PC-9 (cell line): Measurements from ENCODE around the gene LYRM9.

Experiments
- EZH2 ChIP-seq: fragments of 200-600 bp; sonication (generic); IDR thresholded peaks from 2 replicates; pipeline ENCODE4 v1.8.0; 2017; ENCODE audit warnings: antibody characterized with exemption, low read depth
- TF ChIP-seq, protein P1 (sequence below): fragments of 200-600 bp; sonication (generic); conservative IDR thresholded peaks from 2 replicates; pipeline ENCODE4 v1.6.1; 2017; ENCODE audit warnings: mixed run types, antibody characterized with exemption, mild to moderate bottlenecking, moderate library complexity

DNA sequence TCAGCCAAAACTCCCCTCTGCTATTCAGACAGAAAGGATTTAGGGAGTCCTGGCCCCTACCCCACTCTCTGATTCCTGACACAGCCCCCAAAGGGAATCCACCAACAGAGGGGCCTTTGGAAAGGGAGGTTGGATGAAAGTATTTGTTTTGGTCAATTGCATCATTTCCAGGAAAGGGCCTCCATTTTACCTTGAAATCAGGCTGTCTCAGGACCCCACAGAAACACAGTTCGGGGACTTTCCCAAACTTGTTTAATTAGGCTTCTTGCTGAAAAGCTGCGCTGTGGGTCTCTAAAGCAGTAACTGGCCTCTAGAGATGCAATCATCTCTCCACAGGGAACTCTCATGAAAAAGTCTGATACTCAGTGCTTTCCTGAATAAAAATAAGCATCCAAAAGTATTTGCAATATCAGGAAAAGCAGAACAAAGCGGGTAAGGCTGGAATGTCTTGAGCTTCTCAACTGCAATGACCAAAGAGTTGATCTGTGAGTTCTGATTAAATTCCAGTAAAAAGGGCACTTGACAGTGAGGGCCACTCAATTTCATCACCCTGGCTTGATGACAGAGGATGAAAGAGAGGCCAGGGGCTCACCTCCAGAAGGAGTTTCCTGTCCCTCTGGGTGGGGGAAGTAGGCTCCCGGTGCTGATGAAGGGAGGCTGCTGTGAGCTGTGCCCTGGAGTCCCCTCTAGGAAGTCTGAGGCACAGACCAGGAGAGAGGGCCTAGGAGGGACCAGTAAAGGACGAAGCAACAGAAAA, 36.3 kb downstream of the LYRM9 start:
- TF ChIP-seq, protein P1, sequence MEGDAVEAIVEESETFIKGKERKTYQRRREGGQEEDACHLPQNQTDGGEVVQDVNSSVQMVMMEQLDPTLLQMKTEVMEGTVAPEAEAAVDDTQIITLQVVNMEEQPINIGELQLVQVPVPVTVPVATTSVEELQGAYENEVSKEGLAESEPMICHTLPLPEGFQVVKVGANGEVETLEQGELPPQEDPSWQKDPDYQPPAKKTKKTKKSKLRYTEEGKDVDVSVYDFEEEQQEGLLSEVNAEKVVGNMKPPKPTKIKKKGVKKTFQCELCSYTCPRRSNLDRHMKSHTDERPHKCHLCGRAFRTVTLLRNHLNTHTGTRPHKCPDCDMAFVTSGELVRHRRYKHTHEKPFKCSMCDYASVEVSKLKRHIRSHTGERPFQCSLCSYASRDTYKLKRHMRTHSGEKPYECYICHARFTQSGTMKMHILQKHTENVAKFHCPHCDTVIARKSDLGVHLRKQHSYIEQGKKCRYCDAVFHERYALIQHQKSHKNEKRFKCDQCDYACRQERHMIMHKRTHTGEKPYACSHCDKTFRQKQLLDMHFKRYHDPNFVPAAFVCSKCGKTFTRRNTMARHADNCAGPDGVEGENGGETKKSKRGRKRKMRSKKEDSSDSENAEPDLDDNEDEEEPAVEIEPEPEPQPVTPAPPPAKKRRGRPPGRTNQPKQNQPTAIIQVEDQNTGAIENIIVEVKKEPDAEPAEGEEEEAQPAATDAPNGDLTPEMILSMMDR = no peak
- TF ChIP-seq EZH2 = no peak
